GM23338 (cell line): ENCODE data around the gene SOX11. TPM values are rescaled to one million over a fixed set of nuclear protein-coding genes. Genes with fewer than 3 reads are reported as not detected.

ENCODE experiments used
- ATAC-seq: fragments of 200-7000 bp; cut with Tn5 transposase; 3 replicates; pipeline ENCODE4 v1.9.1; 2020
- DNase-seq: peaks from one replicate; pipeline ENCODE4 v3.0.0-alpha.2; 2015; ENCODE audit warnings: low spot score
- H2AFZ ChIP-seq: fragments of 200-600 bp; sonication (generic); 2 replicates; pipeline ENCODE4 v1.8.0; 2016; ENCODE audit warnings: antibody characterized with exemption, mild to moderate bottlenecking, moderate library complexity
- H3F3A ChIP-seq: fragments of 200-600 bp; sonication (generic); replicated peaks from 2 replicates; pipeline ENCODE4 v1.8.0; 2017; ENCODE audit warnings: antibody characterized with exemption, mixed run types, low read depth
- H3K27ac ChIP-seq: fragments of 200-600 bp; sonication (generic); 2 replicates; pipeline ENCODE4 v1.6.1; 2016; ENCODE audit warnings: low read depth
- H3K27me3 ChIP-seq: fragments of 200-600 bp; sonication (generic); 2 replicates; pipeline ENCODE4 v1.8.0; 2016; ENCODE audit warnings: mild to moderate bottlenecking, mixed run types, moderate library complexity; ENCODE audit not compliant: insufficient read depth
- H3K36me3 ChIP-seq: fragments of 200-600 bp; sonication (generic); 2 replicates; pipeline ENCODE4 v1.8.0; 2016; ENCODE audit warnings: mild to moderate bottlenecking; ENCODE audit not compliant: insufficient read depth
- H3K4me1 ChIP-seq: fragments of 200-600 bp; sonication (generic); 2 replicates; pipeline ENCODE4 v1.8.0; 2016; ENCODE audit warnings: mild to moderate bottlenecking, moderate library complexity; ENCODE audit not compliant: insufficient read depth
- H3K4me2 ChIP-seq: fragments of 200-600 bp; sonication (generic); 2 replicates; pipeline ENCODE4 v1.7.1; 2017; ENCODE audit warnings: mixed run types
- H3K4me3 ChIP-seq: fragments of 200-600 bp; sonication (generic); 2 replicates; pipeline ENCODE4 v1.6.1; 2016; ENCODE audit warnings: mixed run types
- H3K79me2 ChIP-seq: fragments of 200-600 bp; sonication (generic); replicated peaks from 2 replicates; pipeline ENCODE4 v1.8.0; 2017; ENCODE audit warnings: mild to moderate bottlenecking; ENCODE audit not compliant: insufficient read depth
- H3K9me2 ChIP-seq: fragments of 200-600 bp; sonication (generic); 2 replicates; pipeline ENCODE4 v1.8.0; 2017; ENCODE audit not compliant: insufficient read depth
- H4K20me1 ChIP-seq: fragments of 200-600 bp; sonication (generic); replicated peaks from 2 replicates; pipeline ENCODE4 v1.8.0; 2017; ENCODE audit warnings: mild to moderate bottlenecking; ENCODE audit not compliant: insufficient read depth
- H3K27ac Mint-ChIP-seq: 2 replicates; pipeline ENCODE4 v1.8.0; 2020; ENCODE audit warnings: inconsistent platforms, mild to moderate bottlenecking, moderate library complexity, mixed read lengths
- H3K27me3 Mint-ChIP-seq: 3 replicates; pipeline ENCODE4 v1.8.0; 2022; ENCODE audit warnings: low read depth, mild to moderate bottlenecking, moderate library complexity, mixed read lengths, inconsistent platforms; ENCODE audit not compliant: insufficient read depth, poor library complexity
- H3K36me3 Mint-ChIP-seq: 3 replicates; pipeline ENCODE4 v1.8.0; 2021; ENCODE audit warnings: low read depth, mild to moderate bottlenecking, inconsistent platforms, moderate library complexity, mixed read lengths
- H3K4me1 Mint-ChIP-seq: 3 replicates; pipeline ENCODE4 v1.8.0; 2020; ENCODE audit warnings: mild to moderate bottlenecking, inconsistent platforms, mixed read lengths
- H3K4me3 Mint-ChIP-seq: 3 replicates; pipeline ENCODE4 v1.8.0; 2021; ENCODE audit warnings: moderate library complexity, mild to moderate bottlenecking, inconsistent platforms, mixed read lengths
- H3K9me3 Mint-ChIP-seq: 3 replicates; pipeline ENCODE4 v1.8.0; 2020; ENCODE audit warnings: moderate library complexity, mild to moderate bottlenecking, inconsistent platforms, mixed read lengths
- CREB1 ChIP-seq: fragments of 250-450 bp; sonication (Bioruptor Pico); IDR thresholded peaks from 2 replicates; pipeline ENCODE4 v1.5.0; 2020; ENCODE audit warnings: low read depth, mild to moderate bottlenecking, moderate library complexity
- CTCF ChIP-seq, 2 experiments: fragments of 200-600 bp in 1 of 2; sonication (generic) in 1 of 2; conservative IDR thresholded peaks; 2 replicates each; pipeline versions ENCODE4 v1.5.1 to v1.6.1; 2016 to 2017; ENCODE audit warnings: antibody characterized with exemption in 2 of 2, low read depth in 2 of 2, mild to moderate bottlenecking in 2 of 2, moderate library complexity in 1 of 2
- ETS1 ChIP-seq: IDR thresholded peaks from 2 replicates; pipeline ENCODE4 v1.6.1; 2016; ENCODE audit warnings: antibody characterized with exemption
- EZH2phosphoT487 ChIP-seq: fragments of 200-600 bp; sonication (generic); IDR thresholded peaks from one replicate; pipeline ENCODE4 v1.8.1; 2018; ENCODE audit warnings: antibody characterized with exemption; ENCODE audit not compliant: unreplicated experiment
- JUNB ChIP-seq: IDR thresholded peaks from one replicate; pipeline ENCODE4 v1.6.1; 2016; ENCODE audit warnings: antibody characterized with exemption; ENCODE audit not compliant: unreplicated experiment
- NANOG ChIP-seq: IDR thresholded peaks from 2 replicates; pipeline ENCODE4 v1.6.1; 2016; ENCODE audit warnings: antibody characterized with exemption, borderline replicate concordance
- POLR2AphosphoS5 ChIP-seq: IDR thresholded peaks from 2 replicates; pipeline ENCODE4 v1.6.1; 2016; ENCODE audit warnings: antibody characterized with exemption, low read depth
- REST ChIP-seq: IDR thresholded peaks from one replicate; pipeline ENCODE4 v1.6.1; 2018; ENCODE audit warnings: antibody characterized with exemption; ENCODE audit not compliant: unreplicated experiment
- STAT1 ChIP-seq: IDR thresholded peaks from one replicate; pipeline ENCODE4 v1.6.1; 2016; ENCODE audit warnings: antibody characterized with exemption; ENCODE audit not compliant: unreplicated experiment
- ZNF114 ChIP-seq: fragments of 250-450 bp; sonication (Bioruptor Pico); IDR thresholded peaks from 2 replicates; pipeline ENCODE4 v1.5.0; 2020; ENCODE audit warnings: mild to moderate bottlenecking, moderate library complexity
- polyA plus RNA-seq: library from polyadenylated mRNA; unstranded; fragments of >200 nt; fragmentation: Nextera tagmentation; extraction: Ambion mirVana; gene quantifications from 2 replicates; pipeline ENCODE4 v1.2.1, GENCODE V29; 2016
- total RNA-seq: library from RNA; depleted of rRNA; stranded (reverse); fragments of >200 nt; shearing (Covaris generic); gene quantifications from 2 replicates; pipeline ENCODE4 v1.2.3, GENCODE V29; 2014

SOX11 gene
- total and polyA plus RNA-seq, 2 experiments from 2014 or later, result 26.5 to 33.2 TPM

- TF ChIP-seq ZNF114 (CRISPR knock-in tag) (no peak), ETS1 (no peak), NANOG (no peak), POLR2AphosphoS5 (no peak), REST (no peak), CREB1 (no peak), EZH2phosphoT487 (no peak)
These were observed 20.9 kb downstream of the SOX11 start (continued) for GRCh38 chr2:5713101-5713500.

GRCh38 chr2:5719629-5720334 lies 27.6 kb downstream of the SOX11 start:
- no peak overlapping the region for H3K4me3 ChIP-seq
- no peak for ATAC-seq
- no peak overlapping the region for H2AFZ ChIP-seq
- H4K20me1 ChIP-seq, result no peaks in the 10 kb centered on the region
- H3K36me3 Mint-ChIP-seq, result peaks cover 5% of the 10 kb centered on the region; the same call in 1 of the 3 replicates
- H3K27me3 Mint-ChIP-seq, result peaks cover 3% of the 10 kb centered on the region
- H3K4me3 Mint-ChIP-seq, result no peak overlapping the region
- no peaks in the 10 kb centered on the region; the same call in 1 of the 2 replicates for H3K4me1 ChIP-seq
- no peak for DNase-seq
- no peak overlapping the region for H3K4me2 ChIP-seq
- no peaks in the 10 kb centered on the region; the same call in 1 of the 2 replicates for H3K36me3 ChIP-seq
- no peaks in the 10 kb centered on the region for H3F3A ChIP-seq
- peaks cover 15% of the 10 kb centered on the region for H3K9me3 Mint-ChIP-seq
- H3K27me3 ChIP-seq, result no peaks in the 10 kb centered on the region
- H3K9me2 ChIP-seq, result no peaks in the 10 kb centered on the region; the same call in 1 of the 2 replicates
- H3K4me1 Mint-ChIP-seq, result peaks cover 11% of the 10 kb centered on the region
- no peak overlapping the region for H3K27ac ChIP-seq
- no peaks in the 10 kb centered on the region for H3K79me2 ChIP-seq
- no peak overlapping the region for H3K27ac Mint-ChIP-seq
- TF ChIP-seq REST, result no peak
- TF ChIP-seq ETS1, result no peak
- no peak for TF ChIP-seq JUNB
- no peak for TF ChIP-seq CTCF (conservative IDR thresholded peaks at IDR 0.05; ENCODE audit: low read depth in 2 of 2)
- TF ChIP-seq POLR2AphosphoS5, result no peak
- TF ChIP-seq STAT1, result no peak
- no peak for TF ChIP-seq ZNF114 (CRISPR knock-in tag)
